ENCODE data around the gene NDUFB1.

NDUFB1 gene

DNA sequence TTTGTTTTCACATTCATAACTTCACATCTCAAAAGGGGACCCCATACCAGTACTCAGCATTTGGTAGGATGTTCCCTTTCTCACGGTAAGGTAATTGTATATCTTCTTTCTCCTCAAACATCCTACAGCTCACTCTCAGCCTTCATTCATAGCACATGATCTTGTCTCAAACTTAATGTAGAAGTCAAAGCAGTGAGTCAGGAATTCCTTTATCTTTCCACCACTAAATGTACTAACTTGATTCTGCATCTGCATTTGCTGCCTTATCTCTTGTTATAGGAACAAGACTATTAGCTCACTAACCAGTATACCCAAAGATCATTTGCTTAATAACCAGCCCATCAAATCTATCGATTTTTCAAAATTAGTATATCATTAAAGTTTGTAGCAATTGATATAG lies 23.2 kb upstream of the NDUFB1 start:
- TF ChIP-seq, protein P1, sequence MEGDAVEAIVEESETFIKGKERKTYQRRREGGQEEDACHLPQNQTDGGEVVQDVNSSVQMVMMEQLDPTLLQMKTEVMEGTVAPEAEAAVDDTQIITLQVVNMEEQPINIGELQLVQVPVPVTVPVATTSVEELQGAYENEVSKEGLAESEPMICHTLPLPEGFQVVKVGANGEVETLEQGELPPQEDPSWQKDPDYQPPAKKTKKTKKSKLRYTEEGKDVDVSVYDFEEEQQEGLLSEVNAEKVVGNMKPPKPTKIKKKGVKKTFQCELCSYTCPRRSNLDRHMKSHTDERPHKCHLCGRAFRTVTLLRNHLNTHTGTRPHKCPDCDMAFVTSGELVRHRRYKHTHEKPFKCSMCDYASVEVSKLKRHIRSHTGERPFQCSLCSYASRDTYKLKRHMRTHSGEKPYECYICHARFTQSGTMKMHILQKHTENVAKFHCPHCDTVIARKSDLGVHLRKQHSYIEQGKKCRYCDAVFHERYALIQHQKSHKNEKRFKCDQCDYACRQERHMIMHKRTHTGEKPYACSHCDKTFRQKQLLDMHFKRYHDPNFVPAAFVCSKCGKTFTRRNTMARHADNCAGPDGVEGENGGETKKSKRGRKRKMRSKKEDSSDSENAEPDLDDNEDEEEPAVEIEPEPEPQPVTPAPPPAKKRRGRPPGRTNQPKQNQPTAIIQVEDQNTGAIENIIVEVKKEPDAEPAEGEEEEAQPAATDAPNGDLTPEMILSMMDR (conservative IDR thresholded peaks at IDR 0.05; ENCODE audit: low read depth): no peak
- no peak for DNase-seq (ENCODE audit: low spot score)
- POLR2A ChIA-PET (ENCODE audit: low non-redundant PET): interaction anchor here (0.6 kb wide), 1 partner anchor 544 kb away, joined by 3 read pairs; no protein-coding TSS in a partner anchor
- no peak overlapping the region for H3K27ac ChIP-seq
- CTCF ChIA-PET: interaction anchor here (0.6 to 2.4 kb wide), 2 partner anchors 10 to 227 kb away, joined by 4 to 7 read pairs; no protein-coding TSS in a partner anchor

DNA sequence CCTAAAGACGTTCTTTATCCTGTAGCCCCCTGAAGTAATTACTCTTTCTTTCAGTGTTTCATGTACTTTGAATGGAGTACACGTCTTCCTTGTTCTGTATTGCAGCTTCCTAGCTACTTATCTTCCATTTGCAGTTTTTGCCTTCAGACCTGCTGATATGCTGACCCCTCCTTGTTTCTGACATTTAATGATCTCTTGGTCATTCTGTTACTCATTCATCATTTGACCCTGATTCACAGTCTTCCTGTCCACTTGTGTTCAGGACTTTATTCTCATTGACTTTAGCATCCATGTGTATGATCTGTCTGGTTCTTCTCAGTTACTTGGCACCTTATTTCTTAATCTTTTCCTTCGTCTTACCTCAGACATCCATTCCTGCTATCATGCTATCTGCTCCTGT lies 22.5 kb upstream of the NDUFB1 start:
- DNase-seq (ENCODE audit: low spot score): no peak
- TF ChIP-seq, protein P1 (conservative IDR thresholded peaks at IDR 0.05; ENCODE audit: low read depth): no peak
- H3K27ac ChIP-seq: no peak overlapping the region
- POLR2A ChIA-PET (ENCODE audit: low non-redundant PET): no interaction called here
- CTCF ChIA-PET: interaction anchor here (0.6 to 2.4 kb wide), 2 partner anchors 9 to 228 kb away, joined by 4 to 7 read pairs; no protein-coding TSS in a partner anchor

DNA sequence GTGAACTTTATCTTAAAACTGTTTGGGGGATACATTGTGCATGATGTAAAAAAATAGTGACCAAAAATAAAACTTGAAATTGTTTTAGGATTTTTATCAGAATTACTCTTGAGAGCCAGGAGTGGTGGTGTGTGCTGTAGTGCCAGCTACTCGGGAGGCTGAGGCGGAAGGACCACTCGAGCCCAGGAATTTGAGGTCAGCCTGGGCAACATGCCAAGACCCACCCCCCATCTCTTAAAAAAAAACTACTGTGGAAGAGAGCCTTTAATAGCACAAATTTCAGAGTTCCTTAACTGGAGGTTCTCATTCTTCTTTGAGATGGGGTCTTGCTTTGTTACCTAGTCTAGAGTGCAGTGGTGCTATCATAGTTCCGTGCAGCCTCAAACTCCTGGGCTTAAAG lies 21.8 kb upstream of the NDUFB1 start:
- H3K27ac ChIP-seq: no peak overlapping the region
- no peak for DNase-seq (ENCODE audit: low spot score)
- ChIA-PET POLR2A (ENCODE audit: low non-redundant PET) (no interaction called here), CTCF (interaction anchor here (2.4 kb wide), 1 partner anchor 8 kb away, joined by 7 read pairs; no protein-coding TSS in a partner anchor)
- TF ChIP-seq, protein P1 (conservative IDR thresholded peaks at IDR 0.05; ENCODE audit: low read depth): no peak

DNA sequence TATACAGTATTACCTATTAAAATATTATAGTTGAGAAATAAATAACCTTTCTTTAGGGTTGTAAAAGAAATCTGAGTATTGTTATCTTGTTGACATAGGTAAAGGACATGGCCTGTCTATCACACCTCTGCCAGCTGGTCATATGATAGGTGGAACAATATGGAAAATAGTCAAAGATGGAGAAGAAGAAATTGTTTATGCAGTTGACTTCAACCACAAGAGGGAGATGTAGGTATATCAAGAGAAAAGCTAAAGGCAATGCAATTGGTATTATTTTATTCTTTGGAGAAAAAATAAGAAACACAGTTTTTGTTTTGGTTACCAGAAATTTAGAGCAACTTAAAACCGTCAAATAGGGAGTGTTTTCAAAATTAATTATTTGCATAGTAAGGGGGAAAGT lies 13.8 kb upstream of the NDUFB1 start:
- DNase-seq (ENCODE audit: low spot score): no peak
- POLR2A ChIA-PET (ENCODE audit: low non-redundant PET): no interaction called here
- no peak overlapping the region for H3K27ac ChIP-seq
- CTCF ChIA-PET: interaction anchor here (0.5 to 1.4 kb wide), 7 partner anchors 9 to 555 kb away, joined by 3 to 7 read pairs (median 4); partner anchors contain the start of gene ATXN3
- TF ChIP-seq, protein P1 (conservative IDR thresholded peaks at IDR 0.05; ENCODE audit: low read depth): peak; percentile 40

DNA sequence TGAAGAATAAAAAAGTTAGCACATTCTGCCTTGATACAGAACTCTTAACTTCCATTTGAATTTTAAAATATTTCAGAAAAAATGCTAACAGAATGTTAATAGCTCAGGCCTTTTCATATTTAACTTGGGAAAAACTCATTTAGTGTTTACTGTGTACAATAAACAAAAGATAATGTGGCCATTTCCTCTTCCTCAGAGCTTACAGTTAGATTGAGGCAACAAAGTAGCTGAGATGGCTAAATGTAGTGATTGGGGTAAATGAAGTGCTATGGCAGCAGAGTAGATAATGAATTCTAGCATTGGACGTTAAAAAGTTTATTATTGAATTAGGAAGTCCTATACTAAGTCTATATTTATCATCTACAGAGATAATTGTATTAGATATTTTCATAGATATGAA lies 12.9 kb upstream of the NDUFB1 start:
- TF ChIP-seq, protein P1 (conservative IDR thresholded peaks at IDR 0.05; ENCODE audit: low read depth): no peak
- CTCF ChIA-PET: interaction anchor here (0.8 to 1.4 kb wide), 3 partner anchors 10 to 378 kb away, joined by 3 to 7 read pairs (median 5); partner anchors contain the start of gene ATXN3
- H3K27ac ChIP-seq: no peak overlapping the region
- POLR2A ChIA-PET (ENCODE audit: low non-redundant PET): no interaction called here
- no peak for DNase-seq (ENCODE audit: low spot score)

DNA sequence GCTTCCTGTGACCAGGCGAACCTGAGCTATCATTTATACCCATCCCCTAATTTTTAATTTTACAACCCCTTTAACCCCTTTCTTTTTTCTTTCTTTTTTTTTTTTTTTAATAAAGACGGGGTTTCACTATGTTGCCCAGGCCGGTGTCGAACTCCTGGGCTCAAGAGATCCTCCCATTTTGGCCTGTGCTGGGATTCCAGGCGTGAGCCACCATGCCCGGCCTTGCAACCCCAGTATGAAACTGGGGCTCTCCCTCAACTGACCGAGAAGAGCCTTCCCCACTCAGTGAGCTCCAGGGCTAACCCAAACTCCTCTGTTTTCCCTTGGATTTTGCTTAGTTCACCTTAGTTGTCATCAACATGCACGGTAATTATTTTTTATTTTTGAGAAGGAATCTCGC lies 1.3 kb upstream of the NDUFB1 start:
- DNase-seq (ENCODE audit: low spot score): no peak
- TF ChIP-seq, protein P1 (conservative IDR thresholded peaks at IDR 0.05; ENCODE audit: low read depth): no peak
- ChIA-PET POLR2A (ENCODE audit: low non-redundant PET) (no interaction called here), CTCF (interaction anchor here (0.6 to 2.3 kb wide), 4 partner anchors 16 to 558 kb away, joined by 4 to 18 read pairs (median 7); partner anchors contain the start of gene ATXN3)
- H3K27ac ChIP-seq: peak overlapping the region; percentile 86
